ENCODE results near the gene POLRMT.

GRCh38 chr19:609004-609346, 24.4 kb downstream of the POLRMT start:
- TF ChIP-seq CTCF (IDR thresholded peaks at IDR 0.05) = no peak
- no peak for TF ChIP-seq POLR2A (IDR thresholded peaks at IDR 0.05)

Data from heart left ventricle (tissue), 13 donors.